Effector memory CD8-positive, alpha-beta T cell (primary cell): Measurements from ENCODE around the gene TBX6.

Source experiments
- ATAC-seq: fragments of 150-1000 bp; cut with Tn5 transposase; replicated peaks from 2 replicates; pipeline ENCODE4 v1.10.0; 2021; ENCODE audit warnings: mild to moderate bottlenecking, moderate library complexity
- DNase-seq, 3 experiments: peaks; one replicate each; pipeline ENCODE4 v3.0.0; 2021
- H3K27ac Mint-ChIP-seq, 2 donors: one replicate each; pipeline ENCODE4 v1.8.0; 2022; ENCODE audit warnings: mild to moderate bottlenecking in 2 of 2, mixed read lengths in 2 of 2, moderate library complexity in 2 of 2
- H3K27me3 Mint-ChIP-seq, 2 donors: one replicate each; pipeline ENCODE4 v1.8.0; 2022; ENCODE audit warnings: mixed read lengths in 2 of 2
- H3K36me3 Mint-ChIP-seq: one replicate; pipeline ENCODE4 v1.8.0; 2022; ENCODE audit warnings: mild to moderate bottlenecking, moderate library complexity, mixed read lengths; ENCODE audit not compliant: insufficient read depth
- H3K4me1 Mint-ChIP-seq, 2 donors: one replicate each; pipeline ENCODE4 v1.8.0; 2022; ENCODE audit warnings: low read depth in 2 of 2, mixed read lengths in 2 of 2
- H3K4me3 Mint-ChIP-seq, 2 donors: one replicate each; pipeline ENCODE4 v1.8.0; 2022; ENCODE audit warnings: mild to moderate bottlenecking in 2 of 2, mixed read lengths in 2 of 2, moderate library complexity in 2 of 2
- H3K9me3 Mint-ChIP-seq, 2 donors: one replicate each; pipeline ENCODE4 v1.8.0; 2022; ENCODE audit warnings: mixed read lengths in 2 of 2

The TBX6 gene

GRCh38 chr16:30063893-30064728, 27.6 kb downstream of the TBX6 start:
- no peaks in the 10 kb centered on the region for H3K9me3 Mint-ChIP-seq
- H3K36me3 Mint-ChIP-seq = peaks cover 51% of the 10 kb centered on the region
- peak overlapping the region; percentile 95 to 97 for H3K27ac Mint-ChIP-seq
- H3K4me1 Mint-ChIP-seq = peaks cover 29 to 30% of the 10 kb centered on the region in 2 donors
- ATAC-seq (peak; percentile 6), DNase-seq (peak; percentile 40 to 52 (median 44))
- H3K4me3 Mint-ChIP-seq = peak overlapping the region; percentile 94 to 96
- H3K27me3 Mint-ChIP-seq = no peaks in the 10 kb centered on the region

- H3K27me3 Mint-ChIP-seq = no peaks in the 10 kb centered on the region
- DNase-seq = no peak
- peaks cover 43% of the 10 kb centered on the region for H3K36me3 Mint-ChIP-seq
- peak overlapping the region; percentile 94 to 96 for H3K4me3 Mint-ChIP-seq
- H3K27ac Mint-ChIP-seq = peak overlapping the region; percentile 95 to 97
- H3K9me3 Mint-ChIP-seq = no peaks in the 10 kb centered on the region
- no peak for ATAC-seq
- peaks cover 24 to 25% of the 10 kb centered on the region in 2 donors for H3K4me1 Mint-ChIP-seq
These were observed 28.3 kb downstream of the TBX6 start for GRCh38 chr16:30063278-30063892.

- Mint-ChIP-seq H3K4me1 (peaks cover 10 to 11% of the 10 kb centered on the region in 2 donors), H3K27me3 (no peaks in the 10 kb centered on the region), H3K27ac (peak overlapping the region in 1 of 2 donors; percentile 32), H3K4me3 (no peak overlapping the region), H3K9me3 (no peaks in the 10 kb centered on the region), H3K36me3 (peaks cover 21% of the 10 kb centered on the region)
- no peak for ATAC-seq
- no peak for DNase-seq
These were observed 30.7 kb downstream of the TBX6 start for GRCh38 chr16:30060836-30061554.

- peaks cover 10% of the 10 kb centered on the region in 2 donors for H3K4me1 Mint-ChIP-seq
- H3K27me3 Mint-ChIP-seq = no peaks in the 10 kb centered on the region
- peaks cover 15% of the 10 kb centered on the region for H3K36me3 Mint-ChIP-seq
- DNase-seq = no peak
- no peaks in the 10 kb centered on the region for H3K9me3 Mint-ChIP-seq
- peak overlapping the region in 1 of 2 donors; percentile 32 for H3K27ac Mint-ChIP-seq
- ATAC-seq = no peak
- H3K4me3 Mint-ChIP-seq = no peak overlapping the region
These were observed 31.4 kb downstream of the TBX6 start for GRCh38 chr16:30060346-30060745.

- H3K27ac Mint-ChIP-seq = peak overlapping the region in 1 of 2 donors; percentile 79
- ATAC-seq = peak; percentile 61
- peaks cover 22% of the 10 kb centered on the region for H3K36me3 Mint-ChIP-seq
- DNase-seq = peak in 1 of 3 experiments; percentile 35
- peaks cover 11 to 14% of the 10 kb centered on the region in 2 donors for H3K4me1 Mint-ChIP-seq
- H3K4me3 Mint-ChIP-seq = peak overlapping the region; percentile 2 to 42
- no peaks in the 10 kb centered on the region for H3K9me3 Mint-ChIP-seq
- H3K27me3 Mint-ChIP-seq = no peaks in the 10 kb centered on the region
These were observed 36.7 kb downstream of the TBX6 start for GRCh38 chr16:30054959-30055553.

- ATAC-seq = no peak
- Mint-ChIP-seq H3K4me3 (peak overlapping the region; percentile 2 to 42), H3K4me1 (peaks cover 11 to 14% of the 10 kb centered on the region in 2 donors), H3K27ac (peak overlapping the region in 1 of 2 donors; percentile 79), H3K9me3 (no peaks in the 10 kb centered on the region), H3K36me3 (peaks cover 22% of the 10 kb centered on the region), H3K27me3 (no peaks in the 10 kb centered on the region)
- no peak for DNase-seq
These were observed 37.3 kb downstream of the TBX6 start for GRCh38 chr16:30054451-30054850.

GRCh38 chr16:30053376-30054015, 38.2 kb downstream of the TBX6 start:
- Mint-ChIP-seq H3K27me3 (no peaks in the 10 kb centered on the region), H3K27ac (peak overlapping the region; percentile 77 to 91), H3K4me1 (peaks cover 11 to 14% of the 10 kb centered on the region in 2 donors), H3K9me3 (no peaks in the 10 kb centered on the region), H3K36me3 (peaks cover 22% of the 10 kb centered on the region), H3K4me3 (peak overlapping the region; percentile 82 to 87)
- no peak for DNase-seq
- peak; percentile 6 for ATAC-seq

- peaks cover 22% of the 10 kb centered on the region for H3K36me3 Mint-ChIP-seq
- H3K9me3 Mint-ChIP-seq = no peaks in the 10 kb centered on the region
- H3K4me1 Mint-ChIP-seq = peaks cover 11 to 14% of the 10 kb centered on the region in 2 donors
These were observed 38.9 kb downstream of the TBX6 start for GRCh38 chr16:30052671-30053372.

GRCh38 chr16:30051518-30051917, 40.2 kb downstream of the TBX6 start:
- Mint-ChIP-seq H3K36me3 (peaks cover 25% of the 10 kb centered on the region), H3K4me3 (peak overlapping the region; percentile 49 to 63), H3K4me1 (peaks cover 11 to 14% of the 10 kb centered on the region in 2 donors), H3K9me3 (no peaks in the 10 kb centered on the region), H3K27me3 (no peaks in the 10 kb centered on the region), H3K27ac (no peak overlapping the region)
- no peak for DNase-seq
- no peak for ATAC-seq

More at GRCh38 chr16:30052671-30053372, 38.9 kb downstream of the TBX6 start:
- Mint-ChIP-seq H3K27ac (peak overlapping the region; percentile 77 to 91), H3K27me3 (no peaks in the 10 kb centered on the region), H3K4me3 (peak overlapping the region; percentile 82 to 87)
- DNase-seq = peak; percentile 83 to 84 (median 84)
- peak; percentile 87 for ATAC-seq

- no peak overlapping the region for H3K4me3 Mint-ChIP-seq
- H3K27ac Mint-ChIP-seq = no peak overlapping the region
- H3K9me3 Mint-ChIP-seq = no peaks in the 10 kb centered on the region
- DNase-seq (no peak), ATAC-seq (no peak)
- H3K36me3 Mint-ChIP-seq = peaks cover 29% of the 10 kb centered on the region
- peaks cover 11 to 13% of the 10 kb centered on the region in 2 donors for H3K4me1 Mint-ChIP-seq
- no peaks in the 10 kb centered on the region for H3K27me3 Mint-ChIP-seq
These were observed 41.9 kb downstream of the TBX6 start for GRCh38 chr16:30049871-30050270.

GRCh38 chr16:30046588-30046987, 45.1 kb downstream of the TBX6 start:
- DNase-seq (no peak), ATAC-seq (no peak)
- no peak overlapping the region for H3K27ac Mint-ChIP-seq
- H3K27me3 Mint-ChIP-seq = no peaks in the 10 kb centered on the region
- peaks cover 0 to 5% of the 10 kb centered on the region in 2 donors for H3K4me1 Mint-ChIP-seq
- H3K36me3 Mint-ChIP-seq = peaks cover 11% of the 10 kb centered on the region
- no peaks in the 10 kb centered on the region for H3K9me3 Mint-ChIP-seq
- no peak overlapping the region for H3K4me3 Mint-ChIP-seq

GRCh38 chr16:30046178-30046577, 45.5 kb downstream of the TBX6 start:
- Mint-ChIP-seq H3K36me3 (peaks cover 9% of the 10 kb centered on the region), H3K9me3 (no peaks in the 10 kb centered on the region), H3K27ac (no peak overlapping the region), H3K27me3 (no peaks in the 10 kb centered on the region), H3K4me3 (no peak overlapping the region), H3K4me1 (peaks cover 0 to 5% of the 10 kb centered on the region in 2 donors)
- DNase-seq (no peak), ATAC-seq (no peak)
